ENCODE data around the gene RNF148.
A peak's percentile ranks its signal among the peaks of the same experiment; 100 is the strongest.

The RNF148 gene

GRCh38 chr7:122702872-122703510 lies at the start of gene RNF148:
RNF148 (minus strand) TSS chr7:122702922; CDS start chr7:122702750, 172 bp downstream.
- no peak for DNase-seq

- no peak for DNase-seq
Measured at GRCh38 chr7:122750389-122750788, 47.7 kb upstream of the RNF148 start.

GRCh38 chr7:122748195-122748594 lies 45.5 kb upstream of the RNF148 start:
- DNase-seq = no peak

- DNase-seq = peak; percentile 57
Measured at GRCh38 chr7:122746948-122747347, 44.2 kb upstream of the RNF148 start.

GRCh38 chr7:122743211-122743610 lies 40.5 kb upstream of the RNF148 start:
- no peak for DNase-seq

- no peak for DNase-seq
Measured at GRCh38 chr7:122738947-122739346, 36.2 kb upstream of the RNF148 start.

GRCh38 chr7:122736183-122736582 lies 33.5 kb upstream of the RNF148 start:
- DNase-seq = no peak

GRCh38 chr7:122727759-122728158 lies 25.0 kb upstream of the RNF148 start:
- no peak for DNase-seq

GRCh38 chr7:122727354-122727753 lies 24.6 kb upstream of the RNF148 start:
- DNase-seq = no peak

- DNase-seq = no peak
Measured at GRCh38 chr7:122726881-122727280, 24.2 kb upstream of the RNF148 start.

GRCh38 chr7:122724366-122724765 lies 21.6 kb upstream of the RNF148 start:
- no peak for DNase-seq

- DNase-seq = no peak
Measured at GRCh38 chr7:122719010-122719578, 16.4 kb upstream of the RNF148 start.

- no peak for DNase-seq
Measured at GRCh38 chr7:122717356-122718089, 14.8 kb upstream of the RNF148 start.

GRCh38 chr7:122715183-122715582 lies 12.5 kb upstream of the RNF148 start:
- DNase-seq = no peak

- no peak for DNase-seq
Measured at GRCh38 chr7:122710916-122711315, 8.2 kb upstream of the RNF148 start.

GRCh38 chr7:122709930-122710646 lies 7.4 kb upstream of the RNF148 start:
- DNase-seq = no peak

GRCh38 chr7:122706836-122707235 lies 4.1 kb upstream of the RNF148 start:
- no peak for DNase-seq

- DNase-seq = no peak
Measured at GRCh38 chr7:122699017-122699416, 3.7 kb downstream of the RNF148 start, which contains the start of gene RNF133. RNF133 (minus strand) TSS chr7:122699117; CDS start chr7:122698918, 199 bp downstream.

GRCh38 chr7:122695816-122696215 lies 6.9 kb downstream of the RNF148 start:
- no peak for DNase-seq

GRCh38 chr7:122694697-122695096 lies 8.0 kb downstream of the RNF148 start:
- no peak for DNase-seq

GRCh38 chr7:122692769-122693309 lies 9.9 kb downstream of the RNF148 start:
- no peak for DNase-seq

GRCh38 chr7:122691569-122692235 lies 11.0 kb downstream of the RNF148 start:
- no peak for DNase-seq

Measured in islet precursor cell (in vitro differentiated cells).